ENCODE data around the gene SEH1L. TPM values are rescaled to one million over a fixed set of nuclear protein-coding genes. Genes with fewer than 3 reads are reported as not detected.

Gene SEH1L
- polyA plus RNA-seq, 1 donor from 2014 or later, result 11.5 TPM

DNA sequence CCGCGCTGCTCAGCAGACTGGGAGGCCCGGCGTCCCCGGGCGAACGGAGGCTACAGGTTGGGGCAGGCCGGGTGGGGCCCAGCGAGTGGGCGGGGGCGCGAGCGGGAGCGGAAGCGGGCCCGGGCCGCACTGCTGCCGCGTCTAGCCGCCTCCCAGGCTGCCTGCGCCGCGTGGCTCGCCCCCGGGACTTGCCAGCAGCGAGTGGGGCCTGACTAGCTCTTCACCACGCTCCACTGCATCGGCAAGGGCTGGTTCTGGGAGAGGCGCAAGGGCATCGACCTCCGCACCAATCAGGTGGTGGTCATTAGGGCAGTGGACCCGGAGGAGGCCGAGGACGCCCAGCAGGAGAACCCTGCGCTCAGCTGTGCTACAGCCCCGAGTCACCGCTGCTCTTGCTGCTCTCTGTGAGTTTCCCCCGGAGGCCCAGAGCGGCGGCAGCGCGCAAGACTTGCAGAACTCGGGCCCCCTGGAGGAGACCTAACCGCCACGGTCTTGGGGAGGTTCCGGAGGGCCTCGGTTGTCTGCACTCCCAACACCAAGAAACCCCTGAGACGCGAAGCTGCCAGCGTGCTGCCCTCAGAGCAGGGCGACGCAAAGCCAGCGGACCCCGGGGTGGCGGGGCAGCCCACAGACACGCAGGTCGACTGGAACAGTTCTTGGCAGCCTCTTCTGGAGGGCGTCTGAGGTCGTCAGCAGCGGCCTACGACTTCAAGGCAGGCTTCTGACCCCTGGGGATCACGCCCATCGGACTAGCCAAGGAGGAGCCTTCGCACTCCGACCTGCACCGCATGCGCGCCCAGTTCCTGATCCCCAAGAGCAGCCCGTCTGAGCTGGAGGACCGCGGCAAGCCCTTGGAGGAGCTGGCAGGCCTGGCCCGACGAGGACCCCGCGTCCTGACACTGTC, 36.5 kb upstream of the SEH1L start:
- H3K4me3 ChIP-seq (ENCODE audit: low read length), result no peak overlapping the region
- H3K27me3 ChIP-seq (ENCODE audit: insufficient read depth, low read depth, low read length), result peaks cover 5% of the 10 kb centered on the region

DNA sequence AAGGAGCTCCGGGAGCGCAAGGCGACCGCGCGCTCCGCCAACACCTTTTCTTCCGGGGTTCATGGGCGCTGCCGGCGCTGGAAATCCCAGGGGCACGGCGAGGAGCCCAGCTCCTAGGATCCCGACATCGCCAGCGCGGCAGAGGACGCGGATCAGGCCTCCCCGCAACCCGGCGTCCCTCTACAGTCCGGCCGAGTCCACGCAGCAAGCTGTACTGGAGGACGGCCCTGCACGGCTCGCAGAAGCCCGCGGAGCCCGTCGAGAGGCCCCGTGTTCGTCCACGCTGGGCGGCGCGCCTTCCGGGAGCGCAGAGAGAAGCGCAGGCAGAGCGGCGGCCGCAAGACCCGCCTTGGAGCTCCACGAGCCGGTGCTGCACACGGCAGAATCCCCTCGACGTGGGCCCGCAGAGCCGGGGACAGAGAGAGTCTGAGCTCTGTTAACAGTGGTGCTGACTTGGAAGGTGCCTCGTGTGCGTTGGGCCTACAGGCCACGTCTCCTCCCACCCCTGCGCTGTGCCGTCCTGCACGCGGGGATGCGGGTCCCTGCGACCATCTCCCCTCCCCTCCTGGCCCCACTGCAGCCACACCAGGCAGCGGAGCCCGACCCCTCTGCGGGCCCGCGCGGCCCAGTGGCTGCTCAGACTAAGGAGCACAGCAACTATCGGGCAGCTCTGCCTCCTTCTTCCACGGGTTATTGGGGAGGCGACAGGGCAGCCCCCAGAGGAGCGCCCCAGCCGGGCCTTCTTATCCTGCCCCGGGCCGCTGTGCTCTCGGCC, 35.7 kb upstream of the SEH1L start:
- no peak overlapping the region for H2AFZ ChIP-seq (ENCODE audit: low read depth, low read length)
- no peak overlapping the region for H3K4me2 ChIP-seq (ENCODE audit: low read length)
- H3K4me3 ChIP-seq (ENCODE audit: low read length), result no peak overlapping the region
- H3K36me3 ChIP-seq (ENCODE audit: insufficient read depth, low read length), result no peaks in the 10 kb centered on the region
- H3K9me2 ChIP-seq (ENCODE audit: insufficient read depth, low read length), result no peaks in the 10 kb centered on the region
- no peaks in the 10 kb centered on the region for H3F3A ChIP-seq (ENCODE audit: insufficient read depth, low read length, poor library complexity, severe bottlenecking)
- no peak overlapping the region for H3K27ac ChIP-seq (ENCODE audit: low read length)
- H3K9me3 ChIP-seq (ENCODE audit: low read length), result no peaks in the 10 kb centered on the region
- no peaks in the 10 kb centered on the region for H4K20me1 ChIP-seq (ENCODE audit: insufficient read depth)
- no peak overlapping the region for H3K9ac ChIP-seq (ENCODE audit: low read length)
- H3K27me3 ChIP-seq (ENCODE audit: insufficient read depth, low read depth, low read length), result peaks cover 5% of the 10 kb centered on the region
- no peaks in the 10 kb centered on the region for H3K79me2 ChIP-seq (replicated peaks; ENCODE audit: insufficient read depth, low read length)
- no peak for TF ChIP-seq TAF1 (IDR thresholded peaks at IDR 0.05; ENCODE audit: low read depth)
- no peak for TF ChIP-seq EP300 (conservative IDR thresholded peaks at IDR 0.05; ENCODE audit: poor library complexity, severe bottlenecking)
- no peak for TF ChIP-seq MXI1 (conservative IDR thresholded peaks at IDR 0.05; ENCODE audit: poor library complexity, severe bottlenecking)
- TF ChIP-seq, protein P1, sequence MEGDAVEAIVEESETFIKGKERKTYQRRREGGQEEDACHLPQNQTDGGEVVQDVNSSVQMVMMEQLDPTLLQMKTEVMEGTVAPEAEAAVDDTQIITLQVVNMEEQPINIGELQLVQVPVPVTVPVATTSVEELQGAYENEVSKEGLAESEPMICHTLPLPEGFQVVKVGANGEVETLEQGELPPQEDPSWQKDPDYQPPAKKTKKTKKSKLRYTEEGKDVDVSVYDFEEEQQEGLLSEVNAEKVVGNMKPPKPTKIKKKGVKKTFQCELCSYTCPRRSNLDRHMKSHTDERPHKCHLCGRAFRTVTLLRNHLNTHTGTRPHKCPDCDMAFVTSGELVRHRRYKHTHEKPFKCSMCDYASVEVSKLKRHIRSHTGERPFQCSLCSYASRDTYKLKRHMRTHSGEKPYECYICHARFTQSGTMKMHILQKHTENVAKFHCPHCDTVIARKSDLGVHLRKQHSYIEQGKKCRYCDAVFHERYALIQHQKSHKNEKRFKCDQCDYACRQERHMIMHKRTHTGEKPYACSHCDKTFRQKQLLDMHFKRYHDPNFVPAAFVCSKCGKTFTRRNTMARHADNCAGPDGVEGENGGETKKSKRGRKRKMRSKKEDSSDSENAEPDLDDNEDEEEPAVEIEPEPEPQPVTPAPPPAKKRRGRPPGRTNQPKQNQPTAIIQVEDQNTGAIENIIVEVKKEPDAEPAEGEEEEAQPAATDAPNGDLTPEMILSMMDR (IDR thresholded peaks at IDR 0.05; ENCODE audit: poor library complexity, severe bottlenecking), result no peak
- TF ChIP-seq SMC3 (conservative IDR thresholded peaks at IDR 0.05; ENCODE audit: poor library complexity), result no peak
- TF ChIP-seq EZH2 (IDR thresholded peaks at IDR 0.05; ENCODE audit: borderline replicate concordance, insufficient read depth, low read length, poor library complexity, severe bottlenecking), result no peak
- no peak for TF ChIP-seq RAD21 (conservative IDR thresholded peaks at IDR 0.05)
- TF ChIP-seq POLR2AphosphoS5 (IDR thresholded peaks at IDR 0.05), result no peak

More for the DNA sequence above, 36.5 kb upstream of the SEH1L start:
- Histone ChIP-seq H3K79me2 (replicated peaks; ENCODE audit: insufficient read depth, low read length) (no peaks in the 10 kb centered on the region), H3K4me2 (ENCODE audit: low read length) (no peak overlapping the region), H3K9ac (ENCODE audit: low read length) (no peak overlapping the region), H3K36me3 (ENCODE audit: insufficient read depth, low read length) (no peaks in the 10 kb centered on the region), H3K9me3 (ENCODE audit: low read length) (no peaks in the 10 kb centered on the region), H3F3A (ENCODE audit: insufficient read depth, low read length, poor library complexity, severe bottlenecking) (no peaks in the 10 kb centered on the region), H4K20me1 (ENCODE audit: insufficient read depth) (no peaks in the 10 kb centered on the region), H3K9me2 (ENCODE audit: insufficient read depth, low read length) (no peaks in the 10 kb centered on the region), H3K27ac (ENCODE audit: low read length) (no peak overlapping the region), H2AFZ (ENCODE audit: low read depth, low read length) (no peak overlapping the region)
- TF ChIP-seq MXI1 (conservative IDR thresholded peaks at IDR 0.05; ENCODE audit: poor library complexity, severe bottlenecking) (no peak), RAD21 (conservative IDR thresholded peaks at IDR 0.05) (no peak), EZH2 (IDR thresholded peaks at IDR 0.05; ENCODE audit: borderline replicate concordance, insufficient read depth, low read length, poor library complexity, severe bottlenecking) (no peak), EP300 (conservative IDR thresholded peaks at IDR 0.05; ENCODE audit: poor library complexity, severe bottlenecking) (no peak), SMC3 (conservative IDR thresholded peaks at IDR 0.05; ENCODE audit: poor library complexity) (no peak), POLR2AphosphoS5 (IDR thresholded peaks at IDR 0.05) (no peak), TAF1 (IDR thresholded peaks at IDR 0.05; ENCODE audit: low read depth) (no peak)
- TF ChIP-seq, protein P1 (IDR thresholded peaks at IDR 0.05; ENCODE audit: poor library complexity, severe bottlenecking), result no peak
- TF ChIP-seq, protein P2, sequence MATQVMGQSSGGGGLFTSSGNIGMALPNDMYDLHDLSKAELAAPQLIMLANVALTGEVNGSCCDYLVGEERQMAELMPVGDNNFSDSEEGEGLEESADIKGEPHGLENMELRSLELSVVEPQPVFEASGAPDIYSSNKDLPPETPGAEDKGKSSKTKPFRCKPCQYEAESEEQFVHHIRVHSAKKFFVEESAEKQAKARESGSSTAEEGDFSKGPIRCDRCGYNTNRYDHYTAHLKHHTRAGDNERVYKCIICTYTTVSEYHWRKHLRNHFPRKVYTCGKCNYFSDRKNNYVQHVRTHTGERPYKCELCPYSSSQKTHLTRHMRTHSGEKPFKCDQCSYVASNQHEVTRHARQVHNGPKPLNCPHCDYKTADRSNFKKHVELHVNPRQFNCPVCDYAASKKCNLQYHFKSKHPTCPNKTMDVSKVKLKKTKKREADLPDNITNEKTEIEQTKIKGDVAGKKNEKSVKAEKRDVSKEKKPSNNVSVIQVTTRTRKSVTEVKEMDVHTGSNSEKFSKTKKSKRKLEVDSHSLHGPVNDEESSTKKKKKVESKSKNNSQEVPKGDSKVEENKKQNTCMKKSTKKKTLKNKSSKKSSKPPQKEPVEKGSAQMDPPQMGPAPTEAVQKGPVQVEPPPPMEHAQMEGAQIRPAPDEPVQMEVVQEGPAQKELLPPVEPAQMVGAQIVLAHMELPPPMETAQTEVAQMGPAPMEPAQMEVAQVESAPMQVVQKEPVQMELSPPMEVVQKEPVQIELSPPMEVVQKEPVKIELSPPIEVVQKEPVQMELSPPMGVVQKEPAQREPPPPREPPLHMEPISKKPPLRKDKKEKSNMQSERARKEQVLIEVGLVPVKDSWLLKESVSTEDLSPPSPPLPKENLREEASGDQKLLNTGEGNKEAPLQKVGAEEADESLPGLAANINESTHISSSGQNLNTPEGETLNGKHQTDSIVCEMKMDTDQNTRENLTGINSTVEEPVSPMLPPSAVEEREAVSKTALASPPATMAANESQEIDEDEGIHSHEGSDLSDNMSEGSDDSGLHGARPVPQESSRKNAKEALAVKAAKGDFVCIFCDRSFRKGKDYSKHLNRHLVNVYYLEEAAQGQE (IDR thresholded peaks at IDR 0.05; ENCODE audit: borderline replicate concordance), result no peak

Data from neural cell (in vitro differentiated cells).